Glutamatergic neuron (in vitro differentiated cells): ENCODE measurements around the gene ERCC3. TPM values are rescaled to one million over a fixed set of nuclear protein-coding genes. Genes with fewer than 3 reads are reported as not detected.
"Not testable (repeated sequence)": the region's sequence is repeated elsewhere in the genome, so short reads cannot be mapped to it uniquely, and the experiment has no call there.

Source experiments
- DNase-seq: peaks from one replicate; pipeline ENCODE4 v3.0.0; 2022
- H3K27ac Mint-ChIP-seq: one replicate; pipeline ENCODE4 v1.8.0; 2020; ENCODE audit warnings: mild to moderate bottlenecking, mixed read lengths, inconsistent platforms; ENCODE audit not compliant: unreplicated experiment
- H3K27me3 Mint-ChIP-seq: one replicate; pipeline ENCODE4 v1.8.0; 2020; ENCODE audit warnings: mild to moderate bottlenecking, moderate library complexity, mixed read lengths, inconsistent platforms; ENCODE audit not compliant: unreplicated experiment
- H3K36me3 Mint-ChIP-seq: one replicate; pipeline ENCODE4 v1.8.0; 2020; ENCODE audit warnings: mild to moderate bottlenecking, mixed read lengths, inconsistent platforms; ENCODE audit not compliant: unreplicated experiment
- H3K4me1 Mint-ChIP-seq: one replicate; pipeline ENCODE4 v1.8.0; 2020; ENCODE audit warnings: mild to moderate bottlenecking, low read depth, mixed read lengths, inconsistent platforms; ENCODE audit not compliant: unreplicated experiment
- H3K4me3 Mint-ChIP-seq: one replicate; pipeline ENCODE4 v1.8.0; 2020; ENCODE audit warnings: mild to moderate bottlenecking, mixed read lengths, inconsistent platforms; ENCODE audit not compliant: unreplicated experiment
- H3K9me3 Mint-ChIP-seq: one replicate; pipeline ENCODE4 v1.8.0; 2020; ENCODE audit warnings: mild to moderate bottlenecking, moderate library complexity, mixed read lengths, inconsistent platforms; ENCODE audit not compliant: unreplicated experiment
- total RNA-seq: library from RNA; stranded (reverse); fragmentation: NEBNext Ultra II Directional; extraction: Animal tissue kit (Norgen Biotek cat#: 25700); gene quantifications from one replicate; pipeline ENCODE4 v1.2.1, GENCODE V29; 2021; ENCODE audit not compliant: unreplicated experiment
- TF ChIP-seq, protein P1 (sequence below): fragments of 200-600 bp; sonication (generic); IDR thresholded peaks from one replicate; pipeline ENCODE4 v1.5.0; 2021; ENCODE audit not compliant: partially characterized antibody, unreplicated experiment

Gene ERCC3
- total RNA-seq, 1 donor from 2014 or later, result 54.0 TPM

DNA sequence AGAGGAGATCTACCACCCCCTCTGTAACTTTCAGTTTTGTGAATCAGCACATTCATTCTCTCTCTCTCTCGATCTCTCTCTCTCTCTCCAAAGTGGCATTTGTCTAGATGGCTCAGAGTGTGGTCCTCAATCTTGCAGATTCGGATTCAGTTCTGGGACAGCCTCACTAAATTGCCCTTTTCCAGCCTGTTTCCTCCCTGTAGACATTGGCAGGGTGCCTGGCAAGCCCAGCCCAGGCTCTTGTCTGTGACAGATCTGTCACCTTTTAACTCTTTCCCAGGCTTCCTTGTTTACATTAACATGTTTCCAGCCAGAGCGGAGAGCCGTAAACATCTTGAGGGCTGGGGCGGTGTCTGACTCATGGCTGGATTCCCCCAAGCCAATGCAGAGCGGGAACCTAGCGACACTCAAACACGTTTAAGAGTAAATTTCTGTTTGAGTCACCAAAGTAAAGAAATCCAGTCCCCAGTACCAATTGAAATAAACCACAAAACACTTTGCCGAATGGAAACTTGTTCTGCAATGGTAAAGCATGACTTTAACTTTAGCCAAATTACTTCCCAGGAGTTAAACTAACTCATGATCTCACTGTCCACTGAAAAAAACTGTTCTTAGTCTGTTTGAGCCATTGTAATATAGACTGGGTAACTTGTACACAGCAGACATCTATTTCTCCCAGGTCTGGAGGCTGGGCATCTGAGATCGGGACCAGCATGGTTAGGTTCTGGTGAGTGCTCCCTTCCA, 67.3 kb downstream of the ERCC3 start:
- TF ChIP-seq, protein P1, sequence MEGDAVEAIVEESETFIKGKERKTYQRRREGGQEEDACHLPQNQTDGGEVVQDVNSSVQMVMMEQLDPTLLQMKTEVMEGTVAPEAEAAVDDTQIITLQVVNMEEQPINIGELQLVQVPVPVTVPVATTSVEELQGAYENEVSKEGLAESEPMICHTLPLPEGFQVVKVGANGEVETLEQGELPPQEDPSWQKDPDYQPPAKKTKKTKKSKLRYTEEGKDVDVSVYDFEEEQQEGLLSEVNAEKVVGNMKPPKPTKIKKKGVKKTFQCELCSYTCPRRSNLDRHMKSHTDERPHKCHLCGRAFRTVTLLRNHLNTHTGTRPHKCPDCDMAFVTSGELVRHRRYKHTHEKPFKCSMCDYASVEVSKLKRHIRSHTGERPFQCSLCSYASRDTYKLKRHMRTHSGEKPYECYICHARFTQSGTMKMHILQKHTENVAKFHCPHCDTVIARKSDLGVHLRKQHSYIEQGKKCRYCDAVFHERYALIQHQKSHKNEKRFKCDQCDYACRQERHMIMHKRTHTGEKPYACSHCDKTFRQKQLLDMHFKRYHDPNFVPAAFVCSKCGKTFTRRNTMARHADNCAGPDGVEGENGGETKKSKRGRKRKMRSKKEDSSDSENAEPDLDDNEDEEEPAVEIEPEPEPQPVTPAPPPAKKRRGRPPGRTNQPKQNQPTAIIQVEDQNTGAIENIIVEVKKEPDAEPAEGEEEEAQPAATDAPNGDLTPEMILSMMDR, result no peak
- H3K4me1 Mint-ChIP-seq, result no peaks in the 10 kb centered on the region
- DNase-seq, result no peak
- H3K9me3 Mint-ChIP-seq, result no peaks in the 10 kb centered on the region
- H3K36me3 Mint-ChIP-seq, result no peaks in the 10 kb centered on the region
- H3K4me3 Mint-ChIP-seq, result no peak overlapping the region
- H3K27me3 Mint-ChIP-seq, result peaks cover 2% of the 10 kb centered on the region
- no peak overlapping the region for H3K27ac Mint-ChIP-seq

DNA sequence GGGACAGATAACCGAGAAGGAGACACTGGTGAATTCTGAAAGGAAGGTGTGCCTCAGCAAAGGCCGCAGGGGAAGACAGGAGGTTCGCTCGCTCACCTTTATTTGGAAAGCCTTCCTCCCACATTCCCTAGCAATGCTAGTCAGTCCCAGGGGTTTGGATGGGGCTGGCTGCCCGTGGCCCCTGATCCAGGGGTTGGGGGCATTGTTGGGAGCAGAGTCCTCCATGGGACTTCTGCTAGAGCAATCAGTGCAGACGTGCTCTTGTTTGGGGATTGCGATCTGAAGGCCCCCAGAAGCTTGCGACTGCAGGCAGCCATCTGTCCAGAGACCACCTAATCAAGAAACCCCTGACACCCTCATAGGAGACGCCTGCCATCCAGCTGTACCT, 67.8 kb downstream of the ERCC3 start:
- no peaks in the 10 kb centered on the region for H3K36me3 Mint-ChIP-seq
- H3K4me3 Mint-ChIP-seq, result no peak overlapping the region
- DNase-seq, result no peak
- no peaks in the 10 kb centered on the region for H3K4me1 Mint-ChIP-seq
- H3K27ac Mint-ChIP-seq, result no peak overlapping the region
- H3K9me3 Mint-ChIP-seq, result no peaks in the 10 kb centered on the region
- peaks cover 1% of the 10 kb centered on the region for H3K27me3 Mint-ChIP-seq
- TF ChIP-seq, protein P1, result no peak

DNA sequence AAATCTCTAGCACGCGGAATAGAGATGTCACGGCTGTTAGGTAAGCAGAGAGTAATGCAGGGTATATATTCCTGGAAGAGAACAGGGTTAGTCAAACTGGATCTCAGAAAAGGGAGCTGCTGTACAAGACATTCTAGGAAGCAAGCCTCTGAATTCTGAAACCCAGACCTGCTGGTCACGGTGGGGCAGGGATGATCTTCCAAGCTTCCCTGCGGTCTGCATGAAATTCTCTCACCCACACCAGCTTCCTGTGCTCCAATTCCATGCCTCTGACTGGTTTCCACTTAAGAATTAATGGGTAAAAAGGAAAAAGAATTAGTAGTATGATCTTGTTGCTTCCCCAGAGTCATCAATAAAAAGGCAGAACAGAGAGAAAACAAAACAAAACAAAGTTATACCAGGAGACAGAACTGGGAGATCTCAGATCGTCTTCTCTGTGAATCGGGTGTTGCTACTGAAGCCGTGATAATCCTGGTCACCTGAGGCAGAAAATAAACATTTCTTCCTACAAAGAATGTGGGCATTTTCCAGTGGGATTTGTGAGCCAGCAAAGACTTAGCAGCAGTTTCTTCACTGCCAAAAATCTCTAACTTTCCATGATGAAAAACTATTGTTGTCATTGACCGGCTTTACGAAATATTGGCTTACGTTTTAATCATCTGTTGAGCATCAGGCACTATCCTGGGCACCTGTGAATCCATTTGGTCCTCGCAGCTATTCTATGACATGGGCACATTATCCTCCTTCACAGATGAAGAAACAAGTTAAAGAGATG, 68.6 kb downstream of the ERCC3 start:
- H3K27me3 Mint-ChIP-seq, result peaks cover 3% of the 10 kb centered on the region
- H3K4me3 Mint-ChIP-seq, result no peak overlapping the region
- H3K9me3 Mint-ChIP-seq, result peaks cover 2% of the 10 kb centered on the region
- TF ChIP-seq, protein P1, result no peak
- DNase-seq, result no peak
- H3K36me3 Mint-ChIP-seq, result no peaks in the 10 kb centered on the region
- no peaks in the 10 kb centered on the region for H3K4me1 Mint-ChIP-seq
- H3K27ac Mint-ChIP-seq, result no peak overlapping the region

DNA sequence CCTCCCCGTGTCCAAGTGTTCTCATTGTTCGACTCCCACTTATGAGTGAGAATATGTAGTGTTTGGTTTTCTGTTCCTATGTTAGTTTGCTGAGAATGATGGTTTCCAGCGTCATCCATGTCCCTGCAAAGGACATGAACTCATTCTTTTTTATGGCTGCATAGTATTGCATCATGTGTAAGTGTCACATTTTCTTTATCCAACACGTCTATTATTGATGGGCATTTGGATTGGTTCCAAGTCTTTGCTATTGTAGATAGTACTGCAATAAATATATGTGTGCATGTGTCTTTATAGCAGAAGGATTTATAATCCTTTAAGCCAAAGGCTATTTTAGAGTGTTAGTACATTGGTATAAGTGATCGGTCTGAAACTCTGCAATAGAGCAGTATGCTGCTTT, 69.8 kb downstream of the ERCC3 start:
- not testable (repeated sequence) for H3K9me3 Mint-ChIP-seq, H3K36me3 Mint-ChIP-seq, H3K4me3 Mint-ChIP-seq, DNase-seq, H3K27me3 Mint-ChIP-seq, H3K4me1 Mint-ChIP-seq
- H3K27ac Mint-ChIP-seq, result peak overlapping the region; percentile 81

DNA sequence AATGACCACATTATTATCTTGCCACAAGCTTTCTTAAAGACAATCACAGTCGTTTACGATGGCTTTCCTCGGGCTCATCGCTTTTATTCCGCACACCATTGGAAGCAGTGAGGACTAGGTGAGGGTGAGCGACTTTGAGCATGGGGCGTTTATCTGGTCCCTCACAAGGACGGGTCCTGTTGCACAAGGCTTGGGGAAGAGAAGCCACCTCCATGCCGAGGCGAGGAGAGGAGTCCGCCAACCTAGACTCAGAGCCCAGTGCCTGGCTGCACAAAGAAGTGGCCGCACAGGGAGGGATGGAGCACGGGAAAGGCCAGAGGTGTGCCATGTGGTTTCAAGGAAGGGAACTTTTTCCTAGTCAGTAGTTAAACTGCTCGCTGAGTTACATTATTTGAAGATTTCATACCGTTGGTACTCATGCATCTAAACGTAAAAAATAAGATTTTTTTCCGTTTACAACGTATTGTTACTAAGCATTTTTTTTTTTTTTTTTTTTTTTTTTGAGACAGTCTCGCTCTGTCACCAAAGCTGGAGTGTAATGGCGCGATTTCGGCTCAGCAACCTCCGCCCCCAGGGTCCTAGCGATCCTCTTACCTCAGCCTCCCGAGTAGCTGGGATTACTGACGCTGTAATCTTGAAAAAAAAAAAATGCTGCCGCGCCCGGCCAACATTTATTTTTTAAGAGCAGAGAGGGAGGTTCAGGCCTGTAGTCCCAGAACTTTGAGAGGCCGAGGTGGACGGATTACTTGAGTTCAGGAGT, 73.0 kb downstream of the ERCC3 start:
- H3K27me3 Mint-ChIP-seq, result peaks cover 12% of the 10 kb centered on the region
- H3K4me3 Mint-ChIP-seq, result peak overlapping the region; percentile 92
- H3K27ac Mint-ChIP-seq, result no peak overlapping the region
- TF ChIP-seq, protein P1, result no peak
- H3K36me3 Mint-ChIP-seq, result no peaks in the 10 kb centered on the region
- DNase-seq, result peak; percentile 47
- H3K9me3 Mint-ChIP-seq, result peaks cover 6% of the 10 kb centered on the region
- H3K4me1 Mint-ChIP-seq, result peaks cover 2% of the 10 kb centered on the region
